ENCODE measurements around the gene INTS7.

Gene INTS7

GRCh38 chr1:211959680-211960079 is 75.7 kb downstream of the INTS7 start:
- TF ChIP-seq, protein P1, sequence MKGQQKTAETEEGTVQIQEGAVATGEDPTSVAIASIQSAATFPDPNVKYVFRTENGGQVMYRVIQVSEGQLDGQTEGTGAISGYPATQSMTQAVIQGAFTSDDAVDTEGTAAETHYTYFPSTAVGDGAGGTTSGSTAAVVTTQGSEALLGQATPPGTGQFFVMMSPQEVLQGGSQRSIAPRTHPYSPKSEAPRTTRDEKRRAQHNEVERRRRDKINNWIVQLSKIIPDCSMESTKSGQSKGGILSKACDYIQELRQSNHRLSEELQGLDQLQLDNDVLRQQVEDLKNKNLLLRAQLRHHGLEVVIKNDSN (IDR thresholded peaks at IDR 0.05), result no peak
- no peak for TF ChIP-seq RAD21 (IDR thresholded peaks at IDR 0.05; ENCODE audit: low read depth)
- no peak for TF ChIP-seq EGR1 (IDR thresholded peaks at IDR 0.05)
- TF ChIP-seq FOXM1 (IDR thresholded peaks at IDR 0.05; ENCODE audit: borderline replicate concordance, low read depth), result no peak
- TF ChIP-seq, protein P2, sequence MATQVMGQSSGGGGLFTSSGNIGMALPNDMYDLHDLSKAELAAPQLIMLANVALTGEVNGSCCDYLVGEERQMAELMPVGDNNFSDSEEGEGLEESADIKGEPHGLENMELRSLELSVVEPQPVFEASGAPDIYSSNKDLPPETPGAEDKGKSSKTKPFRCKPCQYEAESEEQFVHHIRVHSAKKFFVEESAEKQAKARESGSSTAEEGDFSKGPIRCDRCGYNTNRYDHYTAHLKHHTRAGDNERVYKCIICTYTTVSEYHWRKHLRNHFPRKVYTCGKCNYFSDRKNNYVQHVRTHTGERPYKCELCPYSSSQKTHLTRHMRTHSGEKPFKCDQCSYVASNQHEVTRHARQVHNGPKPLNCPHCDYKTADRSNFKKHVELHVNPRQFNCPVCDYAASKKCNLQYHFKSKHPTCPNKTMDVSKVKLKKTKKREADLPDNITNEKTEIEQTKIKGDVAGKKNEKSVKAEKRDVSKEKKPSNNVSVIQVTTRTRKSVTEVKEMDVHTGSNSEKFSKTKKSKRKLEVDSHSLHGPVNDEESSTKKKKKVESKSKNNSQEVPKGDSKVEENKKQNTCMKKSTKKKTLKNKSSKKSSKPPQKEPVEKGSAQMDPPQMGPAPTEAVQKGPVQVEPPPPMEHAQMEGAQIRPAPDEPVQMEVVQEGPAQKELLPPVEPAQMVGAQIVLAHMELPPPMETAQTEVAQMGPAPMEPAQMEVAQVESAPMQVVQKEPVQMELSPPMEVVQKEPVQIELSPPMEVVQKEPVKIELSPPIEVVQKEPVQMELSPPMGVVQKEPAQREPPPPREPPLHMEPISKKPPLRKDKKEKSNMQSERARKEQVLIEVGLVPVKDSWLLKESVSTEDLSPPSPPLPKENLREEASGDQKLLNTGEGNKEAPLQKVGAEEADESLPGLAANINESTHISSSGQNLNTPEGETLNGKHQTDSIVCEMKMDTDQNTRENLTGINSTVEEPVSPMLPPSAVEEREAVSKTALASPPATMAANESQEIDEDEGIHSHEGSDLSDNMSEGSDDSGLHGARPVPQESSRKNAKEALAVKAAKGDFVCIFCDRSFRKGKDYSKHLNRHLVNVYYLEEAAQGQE (IDR thresholded peaks at IDR 0.05; ENCODE audit: low read depth), result no peak
- no peak for TF ChIP-seq TCF12 (IDR thresholded peaks at IDR 0.05; ENCODE audit: low read depth)
- no peak for TF ChIP-seq NFIC (IDR thresholded peaks at IDR 0.05)
- TF ChIP-seq CREB1 (IDR thresholded peaks at IDR 0.05; ENCODE audit: low read depth), result no peak
- TF ChIP-seq TAF1 (IDR thresholded peaks at IDR 0.05; ENCODE audit: low read depth), result no peak
- no peak for TF ChIP-seq TEAD4 (IDR thresholded peaks at IDR 0.05)
- no peak for TF ChIP-seq EP300 (IDR thresholded peaks at IDR 0.05; ENCODE audit: borderline replicate concordance)
- no peak for TF ChIP-seq YY1 (IDR thresholded peaks at IDR 0.05; ENCODE audit: low read depth)
- no peak for TF ChIP-seq MAX (IDR thresholded peaks at IDR 0.05)
- TF ChIP-seq CEBPB (IDR thresholded peaks at IDR 0.05), result no peak
- TF ChIP-seq ZBTB7A (IDR thresholded peaks at IDR 0.05; ENCODE audit: low read depth), result no peak

GRCh38 chr1:211959221-211959620 is 76.1 kb downstream of the INTS7 start:
- TF ChIP-seq NFIC (IDR thresholded peaks at IDR 0.05), result no peak
- no peak for TF ChIP-seq TCF12 (IDR thresholded peaks at IDR 0.05; ENCODE audit: low read depth)
- TF ChIP-seq EGR1 (IDR thresholded peaks at IDR 0.05), result no peak
- no peak for TF ChIP-seq TEAD4 (IDR thresholded peaks at IDR 0.05)
- no peak for TF ChIP-seq CEBPB (IDR thresholded peaks at IDR 0.05)
- no peak for TF ChIP-seq YY1 (IDR thresholded peaks at IDR 0.05; ENCODE audit: low read depth)
- TF ChIP-seq ZBTB7A (IDR thresholded peaks at IDR 0.05; ENCODE audit: low read depth), result no peak
- no peak for TF ChIP-seq CREB1 (IDR thresholded peaks at IDR 0.05; ENCODE audit: low read depth)
- no peak for TF ChIP-seq FOXM1 (IDR thresholded peaks at IDR 0.05; ENCODE audit: borderline replicate concordance, low read depth)
- no peak for TF ChIP-seq MAX (IDR thresholded peaks at IDR 0.05)
- TF ChIP-seq, protein P1 (IDR thresholded peaks at IDR 0.05), result no peak
- no peak for TF ChIP-seq TAF1 (IDR thresholded peaks at IDR 0.05; ENCODE audit: low read depth)
- no peak for TF ChIP-seq EP300 (IDR thresholded peaks at IDR 0.05; ENCODE audit: borderline replicate concordance)
- TF ChIP-seq, protein P2 (IDR thresholded peaks at IDR 0.05; ENCODE audit: low read depth), result no peak
- no peak for TF ChIP-seq RAD21 (IDR thresholded peaks at IDR 0.05; ENCODE audit: low read depth)

GRCh38 chr1:211952299-211952698 is 83.1 kb downstream of the INTS7 start:
- TF ChIP-seq CREB1 (IDR thresholded peaks at IDR 0.05; ENCODE audit: low read depth) (no peak), ZBTB7A (IDR thresholded peaks at IDR 0.05; ENCODE audit: low read depth) (no peak), TCF12 (IDR thresholded peaks at IDR 0.05; ENCODE audit: low read depth) (no peak)
- TF ChIP-seq, protein P1 (IDR thresholded peaks at IDR 0.05), result no peak

GRCh38 chr1:211951856-211952255 is 83.5 kb downstream of the INTS7 start:
- TF ChIP-seq FOXM1 (IDR thresholded peaks at IDR 0.05; ENCODE audit: borderline replicate concordance, low read depth) (no peak), TAF1 (IDR thresholded peaks at IDR 0.05; ENCODE audit: low read depth) (no peak), RAD21 (IDR thresholded peaks at IDR 0.05; ENCODE audit: low read depth) (no peak), CREB1 (IDR thresholded peaks at IDR 0.05; ENCODE audit: low read depth) (no peak), MAX (IDR thresholded peaks at IDR 0.05) (no peak), YY1 (IDR thresholded peaks at IDR 0.05; ENCODE audit: low read depth) (no peak), EGR1 (IDR thresholded peaks at IDR 0.05) (no peak), TEAD4 (IDR thresholded peaks at IDR 0.05) (no peak), TCF12 (IDR thresholded peaks at IDR 0.05; ENCODE audit: low read depth) (no peak)
- TF ChIP-seq, protein P2 (IDR thresholded peaks at IDR 0.05; ENCODE audit: low read depth), result no peak
- TF ChIP-seq, protein P1 (IDR thresholded peaks at IDR 0.05), result no peak
